ENCODE measurements around the gene RABGAP1L. TPM values are rescaled to one million over a fixed set of nuclear protein-coding genes. Genes with fewer than 3 reads are reported as not detected.

Gene RABGAP1L
- total RNA-seq, 2 experiments from 2014 or later = 98.1 to 158 TPM

DNA sequence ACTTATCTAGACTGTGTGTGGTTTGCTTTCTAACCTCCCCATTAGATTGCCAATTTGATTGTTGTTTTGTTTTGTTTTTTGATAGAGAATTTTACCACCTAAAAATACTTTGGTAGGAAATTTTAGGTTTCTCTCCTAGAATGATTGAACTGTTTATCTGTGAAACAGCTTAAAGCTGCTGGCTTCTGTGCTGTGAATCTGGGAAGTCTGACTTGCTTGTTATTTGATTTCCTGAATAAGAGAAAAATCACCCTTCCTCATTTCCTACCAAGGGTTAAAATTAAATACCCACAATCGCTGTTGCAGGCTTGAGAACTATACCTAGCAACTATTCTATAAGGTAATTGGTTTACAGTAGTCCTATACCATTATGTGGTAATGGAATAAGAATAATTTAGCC is 641.6 kb downstream of the RABGAP1L start:
- Histone ChIP-seq H3K9me2 (ENCODE audit: insufficient read depth, low read length) (no peaks in the 10 kb centered on the region), H3K4me3 (ENCODE audit: low read depth, low read length, poor library complexity, severe bottlenecking) (peak overlapping the region; percentile 74), H2AFZ (ENCODE audit: low read length) (no peak overlapping the region), H3K79me2 (ENCODE audit: insufficient read depth, low read depth, low read length) (peaks cover 50% of the 10 kb centered on the region), H3K36me3 (ENCODE audit: insufficient read depth, low read length) (no peaks in the 10 kb centered on the region; the same call in 1 of the 2 replicates), H3K9me3 (ENCODE audit: low read length) (no peaks in the 10 kb centered on the region), H3K4me2 (ENCODE audit: low read length) (peak overlapping the region; percentile 82), H3K4me1 (ENCODE audit: insufficient read depth, low read length, poor library complexity, severe bottlenecking) (peaks cover 40% of the 10 kb centered on the region), H3K27ac (ENCODE audit: low read depth, low read length, poor library complexity, severe bottlenecking) (peak overlapping the region; percentile 76), H4K20me1 (ENCODE audit: insufficient read depth, low read length) (no peaks in the 10 kb centered on the region)
- ChIA-PET CTCF (ENCODE audit: unreplicated experiment) (no interaction called here), POLR2A (interaction anchor here (0.7 to 2.8 kb wide), 4 partner anchors 9 to 73 kb away, joined by 3 to 17 read pairs (median 12); no protein-coding TSS in a partner anchor)
- TF ChIP-seq, protein P1, sequence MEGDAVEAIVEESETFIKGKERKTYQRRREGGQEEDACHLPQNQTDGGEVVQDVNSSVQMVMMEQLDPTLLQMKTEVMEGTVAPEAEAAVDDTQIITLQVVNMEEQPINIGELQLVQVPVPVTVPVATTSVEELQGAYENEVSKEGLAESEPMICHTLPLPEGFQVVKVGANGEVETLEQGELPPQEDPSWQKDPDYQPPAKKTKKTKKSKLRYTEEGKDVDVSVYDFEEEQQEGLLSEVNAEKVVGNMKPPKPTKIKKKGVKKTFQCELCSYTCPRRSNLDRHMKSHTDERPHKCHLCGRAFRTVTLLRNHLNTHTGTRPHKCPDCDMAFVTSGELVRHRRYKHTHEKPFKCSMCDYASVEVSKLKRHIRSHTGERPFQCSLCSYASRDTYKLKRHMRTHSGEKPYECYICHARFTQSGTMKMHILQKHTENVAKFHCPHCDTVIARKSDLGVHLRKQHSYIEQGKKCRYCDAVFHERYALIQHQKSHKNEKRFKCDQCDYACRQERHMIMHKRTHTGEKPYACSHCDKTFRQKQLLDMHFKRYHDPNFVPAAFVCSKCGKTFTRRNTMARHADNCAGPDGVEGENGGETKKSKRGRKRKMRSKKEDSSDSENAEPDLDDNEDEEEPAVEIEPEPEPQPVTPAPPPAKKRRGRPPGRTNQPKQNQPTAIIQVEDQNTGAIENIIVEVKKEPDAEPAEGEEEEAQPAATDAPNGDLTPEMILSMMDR (conservative IDR thresholded peaks at IDR 0.05; ENCODE audit: low read length) = no peak
- no peak for TF ChIP-seq EZH2phosphoT487 (IDR thresholded peaks at IDR 0.05; ENCODE audit: borderline replicate concordance, low read depth, low read length)
- no TSS peak for BruUV-seq (replicated peaks)
- intact Hi-C loops (cut with micrococcal nuclease; ENCODE audit: unreplicated experiment) = loop anchor here (5.0 kb wide), 1 partner anchor 76 kb away; no protein-coding TSS in a partner anchor
- DNase-seq (ENCODE audit: low spot score) = peak; percentile 24

DNA sequence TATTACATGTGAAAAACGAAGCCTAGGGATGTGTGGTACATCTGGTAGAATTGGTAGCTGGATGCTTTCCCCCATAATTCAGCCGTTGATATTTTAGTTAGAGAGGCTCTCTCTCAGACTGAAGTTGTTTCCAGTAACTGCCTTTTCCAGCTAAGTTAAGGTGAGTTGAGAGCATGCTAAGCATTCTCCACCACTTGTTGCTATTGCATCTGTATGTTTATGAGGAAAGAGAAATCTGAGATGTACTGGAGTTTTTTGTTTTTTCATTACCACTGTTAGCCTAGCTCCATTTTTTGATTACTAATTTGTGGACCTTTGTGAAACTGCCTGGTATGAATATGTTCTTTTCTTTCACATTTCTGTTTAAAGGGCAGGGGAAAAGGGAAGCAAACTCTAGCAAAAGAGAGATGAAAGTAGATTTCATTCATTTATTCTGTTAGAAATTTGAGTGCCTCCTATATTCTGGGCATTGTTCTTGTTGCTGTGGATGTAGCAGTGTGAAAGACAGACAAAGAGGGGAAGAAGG is 650.5 kb downstream of the RABGAP1L start:
- H3K9me2 ChIP-seq (ENCODE audit: insufficient read depth, low read length) = no peaks in the 10 kb centered on the region
- no peaks in the 10 kb centered on the region for H3K9me3 ChIP-seq (ENCODE audit: low read length)
- H3K36me3 ChIP-seq (ENCODE audit: insufficient read depth, low read length) = peaks cover 27% of the 10 kb centered on the region
- H4K20me1 ChIP-seq (ENCODE audit: insufficient read depth, low read length) = no peaks in the 10 kb centered on the region
- DNase-seq (ENCODE audit: low spot score) = no peak
- H3K4me1 ChIP-seq (ENCODE audit: insufficient read depth, low read length, poor library complexity, severe bottlenecking) = peaks cover 58% of the 10 kb centered on the region
- intact Hi-C loops (cut with micrococcal nuclease; ENCODE audit: unreplicated experiment) = loop anchor here (10.0 kb wide), 1 partner anchor 535 kb away; no protein-coding TSS in a partner anchor
- peak overlapping the region; percentile 5; the same call in 1 of the 2 replicates for H3K4me2 ChIP-seq (ENCODE audit: low read length)
- CTCF ChIA-PET (ENCODE audit: unreplicated experiment) = no interaction called here
- TF ChIP-seq, protein P1 (conservative IDR thresholded peaks at IDR 0.05; ENCODE audit: low read length) = no peak
- no peak for TF ChIP-seq EZH2phosphoT487 (IDR thresholded peaks at IDR 0.05; ENCODE audit: borderline replicate concordance, low read depth, low read length)
- H3K27ac ChIP-seq (ENCODE audit: low read depth, low read length, poor library complexity, severe bottlenecking) = peak overlapping the region; percentile 32
- BruUV-seq (replicated peaks) = no TSS peak
- H3K4me3 ChIP-seq (ENCODE audit: low read depth, low read length, poor library complexity, severe bottlenecking) = no peak overlapping the region
- no peak overlapping the region for H2AFZ ChIP-seq (ENCODE audit: low read length)
- POLR2A ChIA-PET = interaction anchor here (0.8 to 2.3 kb wide), 5 partner anchors 10 to 65 kb away, joined by 3 to 16 read pairs (median 5); no protein-coding TSS in a partner anchor
- H3K79me2 ChIP-seq (ENCODE audit: insufficient read depth, low read depth, low read length) = peaks cover 14% of the 10 kb centered on the region; the same call in 1 of the 2 replicates

GRCh38 chr1:174812016-174812415 is 652.7 kb downstream of the RABGAP1L start:
- ChIA-PET POLR2A (interaction anchor here (0.7 to 2.3 kb wide), 8 partner anchors 8 to 80 kb away, joined by 3 to 8 read pairs (median 5); no protein-coding TSS in a partner anchor), CTCF (ENCODE audit: unreplicated experiment) (no interaction called here)
- peaks cover 30% of the 10 kb centered on the region for H3K36me3 ChIP-seq (ENCODE audit: insufficient read depth, low read length)
- H3K4me2 ChIP-seq (ENCODE audit: low read length) = no peak overlapping the region
- no peak overlapping the region for H2AFZ ChIP-seq (ENCODE audit: low read length)
- no peaks in the 10 kb centered on the region for H4K20me1 ChIP-seq (ENCODE audit: insufficient read depth, low read length)
- no TSS peak for BruUV-seq (replicated peaks)
- H3K79me2 ChIP-seq (ENCODE audit: insufficient read depth, low read depth, low read length) = peaks cover 14% of the 10 kb centered on the region; the same call in 1 of the 2 replicates
- no peak for TF ChIP-seq EZH2phosphoT487 (IDR thresholded peaks at IDR 0.05; ENCODE audit: borderline replicate concordance, low read depth, low read length)
- TF ChIP-seq, protein P1 (conservative IDR thresholded peaks at IDR 0.05; ENCODE audit: low read length) = no peak
- no peaks in the 10 kb centered on the region for H3K9me3 ChIP-seq (ENCODE audit: low read length)
- no peak overlapping the region for H3K4me3 ChIP-seq (ENCODE audit: low read depth, low read length, poor library complexity, severe bottlenecking)
- no peaks in the 10 kb centered on the region for H3K9me2 ChIP-seq (ENCODE audit: insufficient read depth, low read length)
- peaks cover 74% of the 10 kb centered on the region for H3K4me1 ChIP-seq (ENCODE audit: insufficient read depth, low read length, poor library complexity, severe bottlenecking)
- intact Hi-C loops (cut with micrococcal nuclease; ENCODE audit: unreplicated experiment) = loop anchor here (10.0 kb wide), 1 partner anchor 537 kb away; no protein-coding TSS in a partner anchor
- H3K27ac ChIP-seq (ENCODE audit: low read depth, low read length, poor library complexity, severe bottlenecking) = no peak overlapping the region
- no peak for DNase-seq (ENCODE audit: low spot score)

Measured in OCI-LY7 (cell line).